Sigmoid colon (tissue), 7 donors: Measurements from ENCODE around the gene DSE. TPM values are rescaled to one million over a fixed set of nuclear protein-coding genes. Genes with fewer than 3 reads are reported as not detected.

Experiments
- DNase-seq: peaks from one replicate; pipeline ENCODE4 v3.0.0-alpha.2; 2019
- H3K27ac ChIP-seq, 4 donors: fragments of 200-600 bp; sonication (generic); one replicate each; pipeline ENCODE4 v1.5.1; 2016 to 2019; ENCODE audit warnings: mild to moderate bottlenecking in 1 of 4
- H3K27me3 ChIP-seq, 3 donors: fragments of 200-600 bp; sonication (generic); one replicate each; pipeline ENCODE4 v1.5.1; 2019; ENCODE audit warnings: mild to moderate bottlenecking in 1 of 3
- H3K36me3 ChIP-seq, 4 donors: fragments of 200-600 bp; sonication (generic); one replicate each; pipeline ENCODE4 v1.5.1; 2016 to 2019
- H3K4me1 ChIP-seq, 4 donors: fragments of 200-600 bp; sonication (generic); one replicate each; pipeline ENCODE4 v1.5.1; 2017 to 2019
- H3K4me3 ChIP-seq, 4 donors: fragments of 200-600 bp; sonication (generic); one replicate each; pipeline ENCODE4 v1.5.1; 2017 to 2019; ENCODE audit warnings: mild to moderate bottlenecking in 2 of 4, moderate library complexity in 1 of 4
- H3K9me3 ChIP-seq, 4 donors: fragments of 200-600 bp in 3 of 4; sonication (generic) in 3 of 4; one replicate each; pipeline versions ENCODE4 v1.5.1 to v1.6.1; 2013 to 2019
- CTCF ChIP-seq, 4 experiments: fragments of 450-650 bp in 3 of 4; fragments of 200-600 bp in 1 of 4; IDR thresholded peaks; one replicate each; pipeline ENCODE4 v1.5.1; 2016 to 2019; ENCODE audit warnings: antibody characterized with exemption in 4 of 4, mild to moderate bottlenecking in 3 of 4, moderate library complexity in 2 of 4
- EP300 ChIP-seq, 4 donors: sonication (generic); formaldehyde crosslinking; IDR thresholded peaks; one replicate each; pipeline ENCODE4 v1.6.1; 2017; ENCODE audit warnings: antibody characterized with exemption in 4 of 4
- POLR2A ChIP-seq, 2 donors: fragments of 450-650 bp; IDR thresholded peaks; one replicate each; pipeline ENCODE4 v1.6.1; 2016; ENCODE audit warnings: antibody characterized with exemption in 2 of 2, mild to moderate bottlenecking in 2 of 2, moderate library complexity in 2 of 2
- POLR2AphosphoS5 ChIP-seq, 4 donors: sonication (generic); formaldehyde crosslinking; IDR thresholded peaks; one replicate each; pipeline ENCODE4 v1.6.1; 2017; ENCODE audit warnings: antibody characterized with exemption in 4 of 4
- WGBS, 2 donors: extraction: QIAGEN DNeasy Blood & Tissue Kit; methylation state at CpG; one replicate each; pipeline ENCODE4 v1.1.7; 2013; 5-methylcytosine and 5-hydroxymethylcytosine counted together
- intact Hi-C: fragments of 100-400 bp; cut with DNase I; formaldehyde crosslinking; loops from one replicate; pipeline ENCODE4 v1.15.1; 2023
- polyA plus RNA-seq, 3 donors: library from polyadenylated mRNA; stranded (reverse); fragments of 200-250 nt; gene quantifications; one replicate each; pipeline ENCODE4 v1.2.3, GENCODE V29; 2013
- total RNA-seq, 4 donors: library from RNA; depleted of rRNA; stranded (reverse); fragments of >200 nt; gene quantifications; one replicate each; pipeline ENCODE4 v1.1.0, GENCODE V29; 2016
- donor health status: healthy with polysubstance abuse.
- donor health status: Bipolar disorder and iron deficiency.
- donor health status: healthy.

The DSE gene
- total and polyA plus RNA-seq, 7 donors = 2.5 to 29.5 (median 17.9) TPM

GRCh38 chr6:116447496-116448011 is 76.8 kb downstream of the DSE start:
- Histone ChIP-seq H3K36me3 (no peaks in the 10 kb centered on the region), H3K27me3 (no peaks in the 10 kb centered on the region), H3K27ac (peak overlapping the region in 2 of 4 donors; percentile 24 to 28), H3K4me1 (peaks cover 0 to 15% (median 0%) of the 10 kb centered on the region in 4 donors), H3K4me3 (no peak overlapping the region), H3K9me3 (no peaks in the 10 kb centered on the region)
- DNase-seq = no peak
- TF ChIP-seq CTCF (IDR thresholded peaks at IDR 0.05) = no peak
- peak in 1 of 4 donors; percentile 9 for TF ChIP-seq POLR2AphosphoS5 (IDR thresholded peaks at IDR 0.05)
- 13 to 24% methylated on average over 2 of the region's 2 CpGs for WGBS, 2 donors
- intact Hi-C loops = no loop called here

- WGBS, 2 donors = 97 to 98% methylated on average over 1 of the region's 1 CpG
- intact Hi-C loops = no loop called here
Observed at GRCh38 chr6:116449565-116449964, 78.8 kb downstream of the DSE start.

GRCh38 chr6:116450185-116450710 is 79.5 kb downstream of the DSE start:
- no peak overlapping the region for H3K27ac ChIP-seq
- no peak for TF ChIP-seq POLR2AphosphoS5 (IDR thresholded peaks at IDR 0.05)
- no peak for TF ChIP-seq CTCF (IDR thresholded peaks at IDR 0.05)
- no peak for TF ChIP-seq EP300 (IDR thresholded peaks at IDR 0.05)
- TF ChIP-seq POLR2A (IDR thresholded peaks at IDR 0.05) = no peak
- intact Hi-C loops = no loop called here
- H3K4me3 ChIP-seq = no peak overlapping the region
- peaks cover 0 to 15% (median 0%) of the 10 kb centered on the region in 4 donors for H3K4me1 ChIP-seq
- H3K27me3 ChIP-seq = no peaks in the 10 kb centered on the region
- H3K9me3 ChIP-seq = no peaks in the 10 kb centered on the region
- 47 to 67% methylated on average over 1 of the region's 1 CpG for WGBS, 2 donors
- H3K36me3 ChIP-seq = no peaks in the 10 kb centered on the region
- no peak for DNase-seq

More at GRCh38 chr6:116449565-116449964, 78.8 kb downstream of the DSE start:
- Histone ChIP-seq H3K9me3 (no peaks in the 10 kb centered on the region), H3K4me1 (peaks cover 0 to 15% (median 0%) of the 10 kb centered on the region in 4 donors), H3K36me3 (no peaks in the 10 kb centered on the region), H3K27ac (no peak overlapping the region), H3K27me3 (no peaks in the 10 kb centered on the region), H3K4me3 (no peak overlapping the region)
- no peak for DNase-seq
- TF ChIP-seq POLR2A (IDR thresholded peaks at IDR 0.05) (no peak), POLR2AphosphoS5 (IDR thresholded peaks at IDR 0.05) (no peak), EP300 (IDR thresholded peaks at IDR 0.05) (no peak), CTCF (IDR thresholded peaks at IDR 0.05) (no peak)

- no peaks in the 10 kb centered on the region for H3K36me3 ChIP-seq
- TF ChIP-seq EP300 (IDR thresholded peaks at IDR 0.05) (no peak), POLR2AphosphoS5 (IDR thresholded peaks at IDR 0.05) (no peak), POLR2A (IDR thresholded peaks at IDR 0.05) (no peak), CTCF (IDR thresholded peaks at IDR 0.05) (no peak)
- DNase-seq = no peak
- peaks cover 0 to 15% (median 0%) of the 10 kb centered on the region in 4 donors for H3K4me1 ChIP-seq
- 65 to 67% methylated on average over 9 of the region's 9 CpGs for WGBS, 2 donors
- H3K4me3 ChIP-seq = no peak overlapping the region
- intact Hi-C loops = no loop called here
- no peaks in the 10 kb centered on the region for H3K27me3 ChIP-seq
- no peak overlapping the region for H3K27ac ChIP-seq
- no peaks in the 10 kb centered on the region for H3K9me3 ChIP-seq
Observed at GRCh38 chr6:116450769-116451740, 80.3 kb downstream of the DSE start.
